GM12878 (cell line): ENCODE data around the gene SLC38A7. TPM values are rescaled to one million over a fixed set of nuclear protein-coding genes. Genes with fewer than 3 reads are reported as not detected.

Experiments used
- ATAC-seq: fragments of 200-7000 bp; cut with Tn5 transposase; 3 replicates; pipeline ENCODE4 v1.9.1; 2020; ENCODE audit warnings: mild to moderate bottlenecking, moderate library complexity
- BruUV-seq: library from RNA; stranded (reverse); fragments of 400-500 nt; replicated peaks from 2 replicates; lab custom pipeline; 2021; lab: Mats Ljungman, UMichigan
- CTCF ChIA-PET: fragments of 300-600 bp; sonication (Branson Sonifier 250); formaldehyde crosslinking; extraction: SDS; loops from one replicate; lab custom pipeline; 2021; ENCODE audit warnings: inconsistent platforms; lab: Yijun Ruan, JAX
- POLR2A ChIA-PET: fragments of 350-600 bp; formaldehyde crosslinking; extraction: SDS; loops from one replicate; lab custom pipeline; 2021; ENCODE audit warnings: inconsistent platforms; lab: Charles Lee
- RAD21 ChIA-PET: fragments of 300-600 bp; sonication (Branson Sonifier 250); formaldehyde crosslinking; loops from one replicate; lab custom pipeline; 2023; ENCODE audit warnings: antibody characterized with exemption; ENCODE audit not compliant: unreplicated experiment; lab: Charles Lee
- SMC1A ChIA-PET: fragments of 300-600 bp; sonication (Branson Sonifier 250); formaldehyde crosslinking; loops from one replicate; lab custom pipeline; 2023; ENCODE audit not compliant: unreplicated experiment, uncharacterized antibody; lab: Charles Lee
- DNase-seq: peaks from one replicate; pipeline ENCODE4 v3.0.0-alpha.2; 2011; ENCODE audit warnings: low read depth, low spot score
- FAIRE-seq: peaks from 3 replicates; lab custom pipeline; 2011; peaks lifted over from hg19 to GRCh38; lab: Jason Lieb, UNC
- H2AFZ ChIP-seq: 2 replicates; pipeline ENCODE4 v1.6.0; 2011; ENCODE audit warnings: low read depth, low read length, control low read depth; ENCODE audit not compliant: control insufficient read depth
- H3K27ac ChIP-seq: 2 replicates; pipeline ENCODE4 v1.5.1; 2011; ENCODE audit warnings: control low read depth; ENCODE audit not compliant: control insufficient read depth, insufficient read depth
- H3K27me3 ChIP-seq, 2 experiments: replicated peaks in 1 of 2; 2 replicates each; pipeline versions ENCODE4 v1.6.0 to v1.6.1; 2011; ENCODE audit warnings: low read length in 1 of 2; ENCODE audit not compliant: control insufficient read depth in 2 of 2, insufficient read depth in 2 of 2
- H3K36me3 ChIP-seq, 2 experiments: 2 replicates each; pipeline ENCODE4 v1.5.1; 2011; ENCODE audit warnings: low read length in 1 of 2; ENCODE audit not compliant: control insufficient read depth in 2 of 2, insufficient read depth in 2 of 2
- H3K4me1 ChIP-seq: 2 replicates; pipeline ENCODE4 v1.6.1; 2011; ENCODE audit warnings: mild to moderate bottlenecking, low read length, moderate library complexity, mixed read lengths; ENCODE audit not compliant: control insufficient read depth, insufficient read depth
- H3K4me2 ChIP-seq: 2 replicates; pipeline ENCODE4 v1.6.0; 2011; ENCODE audit warnings: control low read depth; ENCODE audit not compliant: control insufficient read depth, insufficient read depth
- H3K4me3 ChIP-seq: fragments of 200-600 bp; sonication (generic); 2 replicates; pipeline ENCODE4 v1.5.1; 2016
- H3K79me2 ChIP-seq: 2 replicates; pipeline ENCODE4 v1.6.0; 2011; ENCODE audit warnings: low read length; ENCODE audit not compliant: control insufficient read depth, insufficient read depth
- H3K9ac ChIP-seq: 2 replicates; pipeline ENCODE4 v1.8.0; 2011; ENCODE audit warnings: low read length, control low read depth, mixed read lengths; ENCODE audit not compliant: control insufficient read depth, insufficient read depth
- H3K9me3 ChIP-seq: replicated peaks from 3 replicates; pipeline ENCODE4 v1.5.1; 2011; ENCODE audit warnings: mild to moderate bottlenecking, low read length; ENCODE audit not compliant: control insufficient read depth, insufficient read depth
- H4K20me1 ChIP-seq: 2 replicates; pipeline ENCODE4 v1.6.0; 2011; ENCODE audit not compliant: control insufficient read depth, insufficient read depth
- ATF2 ChIP-seq: IDR thresholded peaks from 2 replicates; pipeline ENCODE4 v1.6.1; 2012; ENCODE audit warnings: low read length, inconsistent platforms
- ELK1 ChIP-seq: IDR thresholded peaks from 2 replicates; pipeline ENCODE4 v1.6.1; 2012; ENCODE audit warnings: low read depth, low read length, improper control_type of control experiment
- ESRRA ChIP-seq: IDR thresholded peaks from 2 replicates; pipeline ENCODE4 v1.6.1; 2012; ENCODE audit warnings: mild to moderate bottlenecking, low read length, improper control_type of control experiment
- IKZF1 ChIP-seq: fragments of 450-650 bp; conservative IDR thresholded peaks from 2 replicates; pipeline ENCODE4 v1.6.1; 2017; ENCODE audit warnings: antibody characterized with exemption, mild to moderate bottlenecking
- IRF3 ChIP-seq: fragments of 450-650 bp; IDR thresholded peaks from 2 replicates; pipeline ENCODE4 v1.6.1; 2014; ENCODE audit warnings: mild to moderate bottlenecking
- NR2F1 ChIP-seq: fragments of 450-650 bp; conservative IDR thresholded peaks from 2 replicates; pipeline ENCODE4 v1.6.1; 2017; ENCODE audit warnings: mild to moderate bottlenecking
- POLR2AphosphoS5 ChIP-seq: IDR thresholded peaks from 2 replicates; pipeline ENCODE4 v1.6.1; 2011; ENCODE audit warnings: mild to moderate bottlenecking, low read length, inconsistent platforms
- SIN3A ChIP-seq: IDR thresholded peaks from 2 replicates; pipeline ENCODE4 v1.6.1; 2012; ENCODE audit warnings: low read depth, low read length, improper control_type of control experiment
- SREBF1 ChIP-seq: IDR thresholded peaks from 2 replicates; pipeline ENCODE4 v1.6.1; 2012; ENCODE audit warnings: mild to moderate bottlenecking, low read length
- SRF ChIP-seq, 2 experiments: IDR thresholded peaks; 2 replicates each; pipeline ENCODE4 v1.6.1; 2011; ENCODE audit warnings: low read depth in 2 of 2, low read length in 2 of 2, mild to moderate bottlenecking in 1 of 2, moderate library complexity in 1 of 2
- USF2 ChIP-seq: IDR thresholded peaks from 2 replicates; pipeline ENCODE4 v1.6.1; 2011; ENCODE audit warnings: low read depth, low read length, improper control_type of control experiment, borderline replicate concordance
- WGBS: methylation state at CpG from one replicate; pipeline ENCODE4 v1.1.6; 2016; ENCODE audit warnings: low lambda C conversion rate; ENCODE audit not compliant: insufficient replicate concordance, insufficient coverage; ENCODE audit errors: missing lambda C conversion rate; 5-methylcytosine and 5-hydroxymethylcytosine counted together
- in situ Hi-C: fragments of 300-500 bp; cut with MboI; formaldehyde crosslinking; loops from 9 replicates; pipeline ENCODE4 v1.14.3; 2018; ENCODE audit warnings: mixed read lengths
- intact Hi-C: fragments of 100-400 bp; cut with micrococcal nuclease; formaldehyde crosslinking; loops from one replicate; pipeline ENCODE4 v1.14.2; 2022; ENCODE audit not compliant: unreplicated experiment
- polyA plus RNA-seq, 11 experiments: library from polyadenylated mRNA; depleted of rRNA in 4 of 11; unstranded in 6 of 11; stranded (reverse) in 5 of 11; fragments of >200 nt; fragmentation: Nextera tagmentation in 4 of 11; fragmentation: Illumina TruSeq in 1 of 11; extraction: Ambion mirVana in 4 of 11; extraction: Trizol in 1 of 11; gene quantifications; 1 replicate in 1 of 11; 2 replicates in 10 of 11; pipeline versions ENCODE4 v1.2.1 to v1.2.3, GENCODE V29; 2011 to 2016; ENCODE audit warnings: inconsistent platforms in 2 of 11, missing spikeins in 2 of 11, low read depth in 1 of 11
- total RNA-seq, 4 experiments: library from RNA; depleted of rRNA in 3 of 4; stranded (reverse); fragments of >200 nt in 3 of 4; fragmentation: Illumina TruSeq in 1 of 4; extraction: Trizol in 1 of 4; gene quantifications; 2 replicates each; pipeline versions ENCODE4 v1.2.1 to v1.2.3, GENCODE V29; 2013 to 2021

Gene SLC38A7
- total and polyA plus RNA-seq, 10 of the 15 experiments (the other 5 are each of a cell fraction or from before 2014, with no cell fraction given), result 1.4 to 7.8 (median 4.7) TPM

- Histone ChIP-seq H3K9ac (no peak overlapping the region), H3K36me3 (peaks cover 2 to 12% of the 10 kb centered on the region in 2 experiments), H3K4me1 (peaks cover 6% of the 10 kb centered on the region; the same call in 1 of the 2 replicates), H4K20me1 (no peaks in the 10 kb centered on the region), H3K4me2 (no peak overlapping the region), H3K27me3 (no peaks in the 10 kb centered on the region), H3K27ac (no peak overlapping the region), H3K4me3 (no peak overlapping the region), H3K79me2 (peaks cover 45% of the 10 kb centered on the region), H2AFZ (no peak overlapping the region), H3K9me3 (no peaks in the 10 kb centered on the region)
- CTCF ChIA-PET, result interaction anchor here (1.1 kb wide), 1 partner anchor 117 kb away, joined by 3 read pairs; no protein-coding TSS in a partner anchor
- intact Hi-C loops (no loop called here), in situ Hi-C loops (loop anchor here (25.0 kb wide), 1 partner anchor 215 kb away; the partner anchor contains the start of genes NDRG4 and SETD6)
- SMC1A ChIA-PET, result interaction anchor here (0.5 kb wide), 1 partner anchor 205 kb away, joined by 3 read pairs; no protein-coding TSS in a partner anchor
- no peak for TF ChIP-seq SRF (IDR thresholded peaks at IDR 0.05; ENCODE audit: low read depth in 2 of 2, low read length in 2 of 2)
- TF ChIP-seq POLR2AphosphoS5, result no peak
- TF ChIP-seq SREBF1, result no peak
- no peak for TF ChIP-seq NR2F1
- no peak for TF ChIP-seq IKZF1
- no peak for TF ChIP-seq IRF3
- no peak for TF ChIP-seq USF2
- no peak for TF ChIP-seq ATF2
- TF ChIP-seq SIN3A, result no peak
- no peak for TF ChIP-seq ELK1
- TF ChIP-seq ESRRA, result no peak
- POLR2A ChIA-PET, result no interaction called here
- RAD21 ChIA-PET, result interaction anchor here (1.4 kb wide), 1 partner anchor 29 kb away, joined by 3 read pairs; no protein-coding TSS in a partner anchor
- no peak for FAIRE-seq
- DNase-seq, result no peak
- no peak for ATAC-seq
- WGBS, result 86% methylated on average over 9 of the region's 9 CpGs
- no TSS peak for BruUV-seq
These were observed 42.6 kb upstream of the SLC38A7 start for GRCh38 chr16:58727028-58727781.
